SK-N-SH (cell line): ENCODE results near the gene CFAP20. TPM values are rescaled to one million over a fixed set of nuclear protein-coding genes. Genes with fewer than 3 reads are reported as not detected.

Experiments
- CTCF ChIA-PET: fragments of 300-600, 350-600 bp; formaldehyde crosslinking; extraction: SDS; loops from one replicate; lab custom pipeline; 2021; lab: Yijun Ruan, JAX
- POLR2A ChIA-PET: fragments of 350-600 bp; sonication (Branson Sonifier 250); formaldehyde crosslinking; extraction: SDS; loops from one replicate; lab custom pipeline; 2020; ENCODE audit warnings: antibody characterized with exemption, inconsistent platforms; lab: Yijun Ruan, JAX
- DNase-seq: peaks from one replicate; pipeline ENCODE4 v3.0.0; 2012
- H2AFZ ChIP-seq: fragments of 200-600 bp; sonication (generic); 2 replicates; pipeline ENCODE4 v1.8.1; 2016; ENCODE audit warnings: antibody characterized with exemption, mild to moderate bottlenecking, low read depth
- H3F3A ChIP-seq: fragments of 200-600 bp; sonication (generic); replicated peaks from 2 replicates; pipeline ENCODE3; 2016; ENCODE audit warnings: antibody characterized with exemption, mild to moderate bottlenecking; ENCODE audit not compliant: insufficient read depth
- H3K27ac ChIP-seq, 2 experiments: fragments of 200-500 bp in 1 of 2; fragments of 200-600 bp in 1 of 2; sonication (Bioruptor generic) in 1 of 2; sonication (generic), shearing (Covaris generic) in 1 of 2; 2 replicates each; pipeline versions ENCODE4 v1.5.1 to v1.6.1; 2014 to 2016; ENCODE audit warnings: low read depth in 2 of 2, inconsistent platforms in 1 of 2, low read length in 1 of 2, mild to moderate bottlenecking in 1 of 2, mixed read lengths in 1 of 2
- H3K27me3 ChIP-seq: fragments of 200-600 bp; sonication (generic), shearing (Covaris generic); 2 replicates; pipeline ENCODE4 v1.6.1; 2016; ENCODE audit warnings: mixed run types; ENCODE audit not compliant: insufficient read depth
- H3K36me3 ChIP-seq, 2 experiments: fragments of 200-500 bp in 1 of 2; fragments of 200-600 bp in 1 of 2; sonication (Bioruptor generic) in 1 of 2; sonication (generic) in 1 of 2; replicated peaks in 1 of 2; 2 replicates each; pipeline versions ENCODE3 to v1.5.1; 2014 to 2016; ENCODE audit warnings: low read length in 1 of 2, mild to moderate bottlenecking in 1 of 2; ENCODE audit not compliant: insufficient read depth in 2 of 2, control insufficient read depth in 1 of 2
- H3K4me1 ChIP-seq, 2 experiments: fragments of 200-500 bp in 1 of 2; fragments of 200-600 bp in 1 of 2; sonication (Bioruptor generic) in 1 of 2; sonication (generic), shearing (Covaris generic) in 1 of 2; 2 replicates each; pipeline versions ENCODE4 v1.5.1 to v1.6.1; 2014 to 2016; ENCODE audit warnings: low read depth in 1 of 2, low read length in 1 of 2, mixed run types in 1 of 2; ENCODE audit not compliant: insufficient read depth in 2 of 2, control insufficient read depth in 1 of 2
- H3K4me2 ChIP-seq: fragments of 200-600 bp; sonication (generic), shearing (Covaris generic); 2 replicates; pipeline ENCODE4 v1.6.1; 2017; ENCODE audit warnings: mixed run types
- H3K4me3 ChIP-seq, 2 experiments: fragments of 200-500 bp in 1 of 2; fragments of 200-600 bp in 1 of 2; sonication (Bioruptor generic) in 1 of 2; sonication (generic), shearing (Covaris generic) in 1 of 2; 2 replicates each; pipeline versions ENCODE4 v1.5.1 to v1.8.1; 2014 to 2016; ENCODE audit warnings: low read depth in 2 of 2, inconsistent platforms in 1 of 2, low read length in 1 of 2, mild to moderate bottlenecking in 1 of 2, mixed read lengths in 1 of 2, moderate library complexity in 1 of 2
- H3K79me2 ChIP-seq: fragments of 200-600 bp; sonication (generic); 2 replicates; pipeline ENCODE4 v1.8.1; 2017; ENCODE audit warnings: mild to moderate bottlenecking; ENCODE audit not compliant: insufficient read depth
- H3K9ac ChIP-seq: fragments of 200-600 bp; sonication (generic); 2 replicates; pipeline ENCODE4 v1.6.1; 2017; ENCODE audit warnings: mixed run types
- H3K9me2 ChIP-seq: fragments of 200-600 bp; sonication (generic); 2 replicates; pipeline ENCODE4 v1.6.1; 2017; ENCODE audit warnings: mixed run types
- H3K9me3 ChIP-seq: fragments of 200-600 bp; sonication (generic); 2 replicates; pipeline ENCODE4 v1.6.1; 2017; ENCODE audit warnings: mixed run types, mild to moderate bottlenecking, moderate library complexity
- H4K20me1 ChIP-seq: fragments of 200-600 bp; sonication (generic); 2 replicates; pipeline ENCODE4 v1.6.1; 2017; ENCODE audit warnings: mild to moderate bottlenecking, mixed run types; ENCODE audit not compliant: insufficient read depth
- CHD2 ChIP-seq: fragments of 150-350 bp; IDR thresholded peaks from 2 replicates; pipeline ENCODE4 v1.6.1; 2018; ENCODE audit warnings: low read length; ENCODE audit not compliant: partially characterized antibody
- EP300 ChIP-seq, 2 experiments: IDR thresholded peaks; 2 replicates each; pipeline versions ENCODE4 v1.4.0 to v1.6.1; 2012; ENCODE audit warnings: borderline replicate concordance in 1 of 2, low read depth in 1 of 2, low read length in 1 of 2
- EZH2phosphoT487 ChIP-seq: fragments of 200-600 bp; sonication (generic); IDR thresholded peaks from 2 replicates; pipeline ENCODE4 v1.6.1; 2017; ENCODE audit warnings: low read depth, mixed run types, mild to moderate bottlenecking, antibody characterized with exemption, moderate library complexity, borderline replicate concordance
- FOXM1 ChIP-seq: IDR thresholded peaks from 2 replicates; pipeline ENCODE4 v1.4.0; 2012; ENCODE audit warnings: low read depth, mild to moderate bottlenecking
- GATA2 ChIP-seq: sonication (generic); formaldehyde crosslinking; IDR thresholded peaks from 2 replicates; pipeline ENCODE4 v1.5.0; 2020; ENCODE audit warnings: mild to moderate bottlenecking, missing genetic modification reagents
- MEF2A ChIP-seq: IDR thresholded peaks from 2 replicates; pipeline ENCODE4 v1.4.0; 2012; ENCODE audit warnings: low read depth, borderline replicate concordance
- NRF1 ChIP-seq: IDR thresholded peaks from 2 replicates; pipeline ENCODE4 v1.6.1; 2012; ENCODE audit warnings: low read depth, mild to moderate bottlenecking, low read length
- POLR2AphosphoS5 ChIP-seq: IDR thresholded peaks from 2 replicates; pipeline ENCODE4 v1.6.1; 2012; ENCODE audit warnings: low read depth, low read length
- RCOR1 ChIP-seq: fragments of 150-350 bp; IDR thresholded peaks from 2 replicates; pipeline ENCODE4 v1.6.1; 2017; ENCODE audit warnings: antibody characterized with exemption, low read length
- TAF1 ChIP-seq: IDR thresholded peaks from 2 replicates; pipeline ENCODE4 v1.6.1; 2012; ENCODE audit warnings: low read depth, mild to moderate bottlenecking, low read length, moderate library complexity, borderline replicate concordance
- TEAD4 ChIP-seq: IDR thresholded peaks from 2 replicates; pipeline ENCODE4 v1.4.0; 2012; ENCODE audit warnings: mild to moderate bottlenecking, borderline replicate concordance; ENCODE audit not compliant: insufficient read depth
- WGBS: methylation state at CpG from one replicate; pipeline ENCODE4 v1.1.6; 2017; ENCODE audit warnings: low lambda C conversion rate; 5-methylcytosine and 5-hydroxymethylcytosine counted together
- polyA plus RNA-seq, 3 experiments: library from polyadenylated mRNA; depleted of rRNA; stranded (reverse); fragments of >200 nt; gene quantifications; 2 replicates each; pipeline ENCODE4 v1.2.3, GENCODE V29; 2012
- TF ChIP-seq, protein P1 (sequence below): IDR thresholded peaks from 2 replicates; pipeline ENCODE4 v1.4.0; 2012; ENCODE audit warnings: low read depth, borderline replicate concordance
- TF ChIP-seq, protein P2 (sequence below): IDR thresholded peaks from 2 replicates; pipeline ENCODE4 v1.4.0; 2012; ENCODE audit warnings: low read depth, borderline replicate concordance
- TF ChIP-seq, protein P3 (sequence below): IDR thresholded peaks from 2 replicates; pipeline ENCODE4 v1.4.0; 2012; ENCODE audit warnings: low read depth
- TF ChIP-seq, protein P4 (sequence below): IDR thresholded peaks from 2 replicates; pipeline ENCODE4 v1.6.1; 2012; ENCODE audit warnings: mild to moderate bottlenecking, low read depth, low read length, moderate library complexity
- TF ChIP-seq, protein P5 (sequence below): fragments of 150-350 bp; IDR thresholded peaks from 2 replicates; pipeline ENCODE4 v1.6.1; 2017; ENCODE audit warnings: antibody characterized with exemption, low read length, low read depth, borderline replicate concordance

Gene CFAP20
- polyA plus RNA-seq, 1 of the 3 experiments (the other 2 are of a cell fraction), result 61.6 TPM

DNA sequence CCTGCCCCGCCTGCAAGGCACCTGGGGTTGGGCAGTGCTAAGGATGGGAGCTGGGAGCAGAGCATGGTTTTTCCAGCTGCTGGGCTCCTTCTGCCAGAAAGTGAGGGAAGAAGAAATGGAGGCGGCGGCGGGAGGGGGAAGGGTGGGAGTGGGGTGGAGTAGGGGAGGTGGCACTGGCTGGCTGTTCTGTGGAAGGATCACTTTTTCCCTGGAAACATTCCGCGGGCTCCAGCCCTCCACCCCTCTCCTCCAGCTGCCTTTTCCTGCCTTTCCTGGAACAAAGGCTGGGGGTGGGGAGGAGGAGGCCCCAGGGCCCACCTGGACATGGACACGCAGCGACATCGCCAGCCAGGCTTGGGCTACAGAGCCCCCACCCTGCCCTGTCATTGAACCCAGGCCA lies 41.1 kb downstream of the CFAP20 start (continued):
- TF ChIP-seq FOXM1 (no peak), TAF1 (no peak), RCOR1 (no peak), TEAD4 (no peak), EZH2phosphoT487 (no peak)

DNA sequence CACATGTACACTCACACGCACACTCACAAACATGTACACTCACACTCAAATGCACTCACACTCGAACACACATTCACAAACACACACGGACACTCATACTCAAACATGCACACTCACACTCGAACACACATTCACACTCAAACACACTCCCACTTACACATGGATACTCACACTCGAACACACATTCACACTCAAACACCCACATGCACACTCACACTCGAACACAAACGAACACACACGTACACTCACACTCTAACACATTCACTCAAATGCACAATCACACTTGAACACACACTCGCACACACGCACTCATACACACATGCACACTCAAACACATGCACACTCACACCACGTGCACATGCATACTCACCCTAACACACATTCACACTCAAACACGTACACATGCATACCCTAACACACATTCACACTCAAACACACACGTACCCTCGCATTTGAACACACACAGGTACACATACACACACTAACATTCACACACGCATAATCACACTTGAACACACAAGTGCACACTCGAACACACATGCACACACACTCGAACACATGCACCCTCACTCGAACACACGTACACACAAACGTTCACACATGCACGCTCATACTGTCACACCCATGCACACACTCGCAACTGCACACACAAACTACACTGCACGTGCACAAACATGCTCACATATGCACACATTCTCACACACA lies 41.8 kb downstream of the CFAP20 start:
- Histone ChIP-seq H3K27me3 (no peaks in the 10 kb centered on the region), H3F3A (peaks cover 6% of the 10 kb centered on the region), H3K4me1 (no peaks in the 10 kb centered on the region; a peak in 1 of 4 replicates), H3K79me2 (no peaks in the 10 kb centered on the region), H3K4me3 (no peak overlapping the region), H3K27ac (no peak overlapping the region), H3K4me2 (no peak overlapping the region), H3K9ac (no peak overlapping the region), H3K9me2 (no peaks in the 10 kb centered on the region), H4K20me1 (no peaks in the 10 kb centered on the region), H3K9me3 (no peaks in the 10 kb centered on the region), H2AFZ (no peak overlapping the region), H3K36me3 (no peaks in the 10 kb centered on the region)
- no peak for DNase-seq
- TF ChIP-seq RCOR1 (no peak), GATA2 (CRISPR knock-in tag) (no peak), EP300 (IDR thresholded peaks at IDR 0.05; ENCODE audit: borderline replicate concordance in 1 of 2, low read depth in 1 of 2, low read length in 1 of 2) (no peak), MEF2A (no peak), FOXM1 (no peak), NRF1 (no peak), CHD2 (no peak), POLR2AphosphoS5 (no peak), TEAD4 (no peak)
- TF ChIP-seq, protein P1, sequence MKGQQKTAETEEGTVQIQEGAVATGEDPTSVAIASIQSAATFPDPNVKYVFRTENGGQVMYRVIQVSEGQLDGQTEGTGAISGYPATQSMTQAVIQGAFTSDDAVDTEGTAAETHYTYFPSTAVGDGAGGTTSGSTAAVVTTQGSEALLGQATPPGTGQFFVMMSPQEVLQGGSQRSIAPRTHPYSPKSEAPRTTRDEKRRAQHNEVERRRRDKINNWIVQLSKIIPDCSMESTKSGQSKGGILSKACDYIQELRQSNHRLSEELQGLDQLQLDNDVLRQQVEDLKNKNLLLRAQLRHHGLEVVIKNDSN, result no peak
- TF ChIP-seq, protein P2, sequence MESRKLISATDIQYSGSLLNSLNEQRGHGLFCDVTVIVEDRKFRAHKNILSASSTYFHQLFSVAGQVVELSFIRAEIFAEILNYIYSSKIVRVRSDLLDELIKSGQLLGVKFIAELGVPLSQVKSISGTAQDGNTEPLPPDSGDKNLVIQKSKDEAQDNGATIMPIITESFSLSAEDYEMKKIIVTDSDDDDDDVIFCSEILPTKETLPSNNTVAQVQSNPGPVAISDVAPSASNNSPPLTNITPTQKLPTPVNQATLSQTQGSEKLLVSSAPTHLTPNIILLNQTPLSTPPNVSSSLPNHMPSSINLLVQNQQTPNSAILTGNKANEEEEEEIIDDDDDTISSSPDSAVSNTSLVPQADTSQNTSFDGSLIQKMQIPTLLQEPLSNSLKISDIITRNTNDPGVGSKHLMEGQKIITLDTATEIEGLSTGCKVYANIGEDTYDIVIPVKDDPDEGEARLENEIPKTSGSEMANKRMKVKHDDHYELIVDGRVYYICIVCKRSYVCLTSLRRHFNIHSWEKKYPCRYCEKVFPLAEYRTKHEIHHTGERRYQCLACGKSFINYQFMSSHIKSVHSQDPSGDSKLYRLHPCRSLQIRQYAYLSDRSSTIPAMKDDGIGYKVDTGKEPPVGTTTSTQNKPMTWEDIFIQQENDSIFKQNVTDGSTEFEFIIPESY, result no peak
- TF ChIP-seq, protein P3, sequence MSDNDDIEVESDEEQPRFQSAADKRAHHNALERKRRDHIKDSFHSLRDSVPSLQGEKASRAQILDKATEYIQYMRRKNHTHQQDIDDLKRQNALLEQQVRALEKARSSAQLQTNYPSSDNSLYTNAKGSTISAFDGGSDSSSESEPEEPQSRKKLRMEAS, result no peak
- TF ChIP-seq, protein P4, sequence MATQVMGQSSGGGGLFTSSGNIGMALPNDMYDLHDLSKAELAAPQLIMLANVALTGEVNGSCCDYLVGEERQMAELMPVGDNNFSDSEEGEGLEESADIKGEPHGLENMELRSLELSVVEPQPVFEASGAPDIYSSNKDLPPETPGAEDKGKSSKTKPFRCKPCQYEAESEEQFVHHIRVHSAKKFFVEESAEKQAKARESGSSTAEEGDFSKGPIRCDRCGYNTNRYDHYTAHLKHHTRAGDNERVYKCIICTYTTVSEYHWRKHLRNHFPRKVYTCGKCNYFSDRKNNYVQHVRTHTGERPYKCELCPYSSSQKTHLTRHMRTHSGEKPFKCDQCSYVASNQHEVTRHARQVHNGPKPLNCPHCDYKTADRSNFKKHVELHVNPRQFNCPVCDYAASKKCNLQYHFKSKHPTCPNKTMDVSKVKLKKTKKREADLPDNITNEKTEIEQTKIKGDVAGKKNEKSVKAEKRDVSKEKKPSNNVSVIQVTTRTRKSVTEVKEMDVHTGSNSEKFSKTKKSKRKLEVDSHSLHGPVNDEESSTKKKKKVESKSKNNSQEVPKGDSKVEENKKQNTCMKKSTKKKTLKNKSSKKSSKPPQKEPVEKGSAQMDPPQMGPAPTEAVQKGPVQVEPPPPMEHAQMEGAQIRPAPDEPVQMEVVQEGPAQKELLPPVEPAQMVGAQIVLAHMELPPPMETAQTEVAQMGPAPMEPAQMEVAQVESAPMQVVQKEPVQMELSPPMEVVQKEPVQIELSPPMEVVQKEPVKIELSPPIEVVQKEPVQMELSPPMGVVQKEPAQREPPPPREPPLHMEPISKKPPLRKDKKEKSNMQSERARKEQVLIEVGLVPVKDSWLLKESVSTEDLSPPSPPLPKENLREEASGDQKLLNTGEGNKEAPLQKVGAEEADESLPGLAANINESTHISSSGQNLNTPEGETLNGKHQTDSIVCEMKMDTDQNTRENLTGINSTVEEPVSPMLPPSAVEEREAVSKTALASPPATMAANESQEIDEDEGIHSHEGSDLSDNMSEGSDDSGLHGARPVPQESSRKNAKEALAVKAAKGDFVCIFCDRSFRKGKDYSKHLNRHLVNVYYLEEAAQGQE, result no peak
- TF ChIP-seq, protein P5, sequence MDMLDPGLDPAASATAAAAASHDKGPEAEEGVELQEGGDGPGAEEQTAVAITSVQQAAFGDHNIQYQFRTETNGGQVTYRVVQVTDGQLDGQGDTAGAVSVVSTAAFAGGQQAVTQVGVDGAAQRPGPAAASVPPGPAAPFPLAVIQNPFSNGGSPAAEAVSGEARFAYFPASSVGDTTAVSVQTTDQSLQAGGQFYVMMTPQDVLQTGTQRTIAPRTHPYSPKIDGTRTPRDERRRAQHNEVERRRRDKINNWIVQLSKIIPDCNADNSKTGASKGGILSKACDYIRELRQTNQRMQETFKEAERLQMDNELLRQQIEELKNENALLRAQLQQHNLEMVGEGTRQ, result no peak
- ChIA-PET POLR2A (no interaction called here), CTCF (interaction anchor here (1.4 kb wide), 1 partner anchor 10 kb away, joined by 8 read pairs; no protein-coding TSS in a partner anchor)
- WGBS, result 77% methylated on average over 23 of the region's 23 CpGs
